ENCODE results near the gene SLFN13. TPM values are rescaled to one million over a fixed set of nuclear protein-coding genes. Genes with fewer than 3 reads are reported as not detected.
A peak's percentile ranks its signal among the peaks of the same experiment; 100 is the strongest.

The SLFN13 gene
- total RNA-seq, 1 experiment from 2014 or later = 10.1 TPM

DNA sequence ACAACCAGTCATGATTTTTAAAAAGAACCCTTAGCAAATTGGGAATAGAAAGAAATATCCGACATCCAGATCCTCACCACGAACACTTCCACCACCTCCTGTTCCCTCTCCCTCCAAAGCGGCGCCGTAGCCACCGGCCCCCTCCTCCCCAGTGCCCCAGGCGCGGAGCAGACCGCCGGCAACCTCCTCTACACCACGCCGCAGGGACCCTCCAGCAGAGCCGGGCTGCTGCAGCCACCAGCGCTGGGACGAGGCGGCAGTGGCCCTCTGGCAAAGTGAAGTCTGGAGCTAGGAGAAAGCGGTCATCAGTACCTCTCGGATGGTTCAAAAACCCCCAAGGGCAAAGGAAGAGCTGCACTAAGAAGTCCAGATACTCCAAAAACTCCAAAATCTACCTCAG is 41.4 kb upstream of the SLFN13 start:
- H2AK5ac ChIP-seq (ENCODE audit: insufficient read length, low read length) = no peak overlapping the region
- H3K18ac ChIP-seq (ENCODE audit: insufficient read length, low read depth, low read length) = no peak overlapping the region
- H3K23me2 ChIP-seq (ENCODE audit: insufficient read length, low read depth, low read length, poor library complexity, severe bottlenecking) = peaks cover 8% of the 10 kb centered on the region
- H4K91ac ChIP-seq (ENCODE audit: insufficient read length, low read depth, low read length) = no peak overlapping the region
- no peak overlapping the region for H3K14ac ChIP-seq (ENCODE audit: insufficient read depth, low read length)
- no peak overlapping the region for H3K56ac ChIP-seq (ENCODE audit: insufficient read length, low read depth, low read length)
- no peak overlapping the region for H2BK12ac ChIP-seq (ENCODE audit: insufficient read length, low read depth, low read length)
- H2BK120ac ChIP-seq (ENCODE audit: low read depth, low read length, poor library complexity, severe bottlenecking) = no peak overlapping the region
- no CpG with 5 or more reads among the region's 18 CpGs for WGBS (ENCODE audit: extremely low coverage, insufficient read length, low lambda C conversion rate)
- no peak overlapping the region for H3T11ph ChIP-seq (ENCODE audit: low read length)
- no peak overlapping the region for H3K23ac ChIP-seq (ENCODE audit: insufficient read length, low read depth, low read length)
- H3K36me3 Mint-ChIP-seq (ENCODE audit: insufficient read depth in 1 of 3, low read depth in 3 of 3) = no peaks in the 10 kb centered on the region; a peak in 1 of 7 replicates
- H3K79me2 ChIP-seq (ENCODE audit: insufficient read depth, low read length) = no peaks in the 10 kb centered on the region
- peaks cover 97% of the 10 kb centered on the region for H3K27me3 Mint-ChIP-seq (ENCODE audit: low read depth)
- no peak overlapping the region for H3K27ac Mint-ChIP-seq
- H3K4me3 Mint-ChIP-seq = peak overlapping the region in 1 of 2 experiments; percentile 30; a peak in 2 of 5 replicates
- H3K27me3 ChIP-seq (ENCODE audit: insufficient read depth, low read length) = peaks cover 80% of the 10 kb centered on the region
- no peaks in the 10 kb centered on the region for H4K20me1 ChIP-seq (ENCODE audit: control insufficient read depth, insufficient read depth, insufficient read length)
- peaks cover 26 to 43% of the 10 kb centered on the region in 2 experiments for H3K4me1 Mint-ChIP-seq
- H4K5ac ChIP-seq (ENCODE audit: insufficient read length, low read depth, low read length) = no peak overlapping the region
- H2AFZ ChIP-seq (ENCODE audit: low read length) = no peak overlapping the region
- H2BK5ac ChIP-seq (ENCODE audit: insufficient read length, low read length) = no peak overlapping the region
- peaks cover 0 to 6% of the 10 kb centered on the region in 2 experiments; a peak in 3 of 5 replicates for H3K9me3 Mint-ChIP-seq
- H4K8ac ChIP-seq (replicated peaks; ENCODE audit: insufficient read length, low read depth, low read length) = no peak overlapping the region
- no peak for DNase-seq
- no peak overlapping the region for H2BK20ac ChIP-seq (ENCODE audit: low read depth, low read length, poor library complexity, severe bottlenecking)
- H3K9ac ChIP-seq (ENCODE audit: extremely low read depth, insufficient read length, low read length) = no peak overlapping the region
- H3K79me1 ChIP-seq (ENCODE audit: insufficient read depth, low read depth, low read length, poor library complexity, severe bottlenecking) = no peaks in the 10 kb centered on the region
- TF ChIP-seq, protein P1, sequence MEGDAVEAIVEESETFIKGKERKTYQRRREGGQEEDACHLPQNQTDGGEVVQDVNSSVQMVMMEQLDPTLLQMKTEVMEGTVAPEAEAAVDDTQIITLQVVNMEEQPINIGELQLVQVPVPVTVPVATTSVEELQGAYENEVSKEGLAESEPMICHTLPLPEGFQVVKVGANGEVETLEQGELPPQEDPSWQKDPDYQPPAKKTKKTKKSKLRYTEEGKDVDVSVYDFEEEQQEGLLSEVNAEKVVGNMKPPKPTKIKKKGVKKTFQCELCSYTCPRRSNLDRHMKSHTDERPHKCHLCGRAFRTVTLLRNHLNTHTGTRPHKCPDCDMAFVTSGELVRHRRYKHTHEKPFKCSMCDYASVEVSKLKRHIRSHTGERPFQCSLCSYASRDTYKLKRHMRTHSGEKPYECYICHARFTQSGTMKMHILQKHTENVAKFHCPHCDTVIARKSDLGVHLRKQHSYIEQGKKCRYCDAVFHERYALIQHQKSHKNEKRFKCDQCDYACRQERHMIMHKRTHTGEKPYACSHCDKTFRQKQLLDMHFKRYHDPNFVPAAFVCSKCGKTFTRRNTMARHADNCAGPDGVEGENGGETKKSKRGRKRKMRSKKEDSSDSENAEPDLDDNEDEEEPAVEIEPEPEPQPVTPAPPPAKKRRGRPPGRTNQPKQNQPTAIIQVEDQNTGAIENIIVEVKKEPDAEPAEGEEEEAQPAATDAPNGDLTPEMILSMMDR (conservative IDR thresholded peaks at IDR 0.05) = no peak
- no peaks in the 10 kb centered on the region for H3K9me3 ChIP-seq (ENCODE audit: control insufficient read depth, low read depth, low read length)
- no peak overlapping the region for H2BK15ac ChIP-seq (ENCODE audit: low read depth, low read length)
- no peak overlapping the region for H3K27ac ChIP-seq (ENCODE audit: insufficient read length, low read depth, low read length)
- no peaks in the 10 kb centered on the region; the same call in 1 of the 2 replicates for H3K4me1 ChIP-seq (ENCODE audit: insufficient read depth, low read length)
- H3K4me2 ChIP-seq (ENCODE audit: insufficient read depth, insufficient read length, low read length) = no peak overlapping the region
- no peak overlapping the region for H3K4ac ChIP-seq (ENCODE audit: low read depth, low read length)

Measured in H9 (cell line).